Thoracic aorta (tissue), 2 donors: ENCODE measurements around the gene SMARCC2. TPM values are rescaled to one million over a fixed set of nuclear protein-coding genes. Genes with fewer than 3 reads are reported as not detected.

Experiments used
- ATAC-seq: fragments of 150-250 bp; one replicate; pipeline ENCODE4 v1.8.0; 2017; ENCODE audit warnings: low read depth; ENCODE audit not compliant: insufficient number of reproducible peaks, low FRiP score
- DNase-seq: peaks from one replicate; pipeline ENCODE4 v3.0.0-alpha.2; 2020; ENCODE audit warnings: low spot score
- H3K27ac ChIP-seq, 2 donors: fragments of 200-600 bp; sonication (generic); 1 replicate in 1 of 2; 2 replicates in 1 of 2; pipeline ENCODE4 v1.5.1; 2016; ENCODE audit warnings: mild to moderate bottlenecking in 2 of 2, moderate library complexity in 2 of 2
- H3K27me3 ChIP-seq: fragments of 200-600 bp; sonication (generic); replicated peaks from 2 replicates; pipeline ENCODE4 v1.6.0; 2016; ENCODE audit warnings: mild to moderate bottlenecking; ENCODE audit not compliant: insufficient read depth
- H3K36me3 ChIP-seq: fragments of 200-600 bp; sonication (generic); one replicate; pipeline ENCODE4 v1.5.1; 2016
- H3K4me1 ChIP-seq, 2 donors: fragments of 200-600 bp; sonication (generic); 1 replicate in 1 of 2; 2 replicates in 1 of 2; pipeline versions ENCODE4 v1.5.1 to v1.6.0; 2016; ENCODE audit warnings: low read depth in 2 of 2, mild to moderate bottlenecking in 1 of 2; ENCODE audit not compliant: control insufficient read depth in 1 of 2
- H3K4me3 ChIP-seq: fragments of 200-600 bp; sonication (generic); 2 replicates; pipeline ENCODE4 v1.5.1; 2016; ENCODE audit warnings: mild to moderate bottlenecking
- H3K9me3 ChIP-seq: fragments of 200-600 bp; sonication (generic); 2 replicates; pipeline ENCODE4 v1.5.1; 2016
- total RNA-seq, 2 donors: library from RNA; depleted of rRNA; stranded (reverse); fragments of >200 nt; gene quantifications; one replicate each; pipeline versions ENCODE4 v1.1.0 to v1.2.3, GENCODE V29; 2016
- TF ChIP-seq, protein P1 (sequence below): fragments of 200-600 bp; sonication (generic); IDR thresholded peaks from one replicate; pipeline ENCODE4 v1.5.1; 2019; ENCODE audit warnings: antibody characterized with exemption

The SMARCC2 gene
- total RNA-seq, 2 donors from 2014 or later: 68.6 to 109 TPM

DNA sequence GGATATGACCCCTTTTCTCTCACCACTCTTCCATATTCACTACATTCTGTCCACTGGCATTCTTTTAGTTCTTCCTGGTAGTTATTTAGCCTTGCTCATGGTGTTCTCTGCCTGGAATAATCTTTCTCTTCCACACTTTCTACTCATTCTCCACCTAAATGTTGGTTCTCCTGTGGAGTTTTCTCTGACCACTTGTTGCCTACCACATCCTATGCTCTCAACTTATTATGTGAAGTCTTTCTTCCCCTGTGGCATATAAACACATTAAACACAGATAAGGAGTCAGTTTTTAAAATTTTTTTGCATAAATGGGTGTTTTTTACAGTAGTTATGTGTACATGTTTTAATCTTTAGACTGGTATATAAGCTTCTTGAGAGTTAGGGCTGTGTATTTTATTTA, 3.3 kb upstream of the SMARCC2 start:
- no peaks in the 10 kb centered on the region for H3K36me3 ChIP-seq
- H3K27me3 ChIP-seq: no peaks in the 10 kb centered on the region
- H3K27ac ChIP-seq: no peak overlapping the region
- DNase-seq: no peak
- TF ChIP-seq, protein P1, sequence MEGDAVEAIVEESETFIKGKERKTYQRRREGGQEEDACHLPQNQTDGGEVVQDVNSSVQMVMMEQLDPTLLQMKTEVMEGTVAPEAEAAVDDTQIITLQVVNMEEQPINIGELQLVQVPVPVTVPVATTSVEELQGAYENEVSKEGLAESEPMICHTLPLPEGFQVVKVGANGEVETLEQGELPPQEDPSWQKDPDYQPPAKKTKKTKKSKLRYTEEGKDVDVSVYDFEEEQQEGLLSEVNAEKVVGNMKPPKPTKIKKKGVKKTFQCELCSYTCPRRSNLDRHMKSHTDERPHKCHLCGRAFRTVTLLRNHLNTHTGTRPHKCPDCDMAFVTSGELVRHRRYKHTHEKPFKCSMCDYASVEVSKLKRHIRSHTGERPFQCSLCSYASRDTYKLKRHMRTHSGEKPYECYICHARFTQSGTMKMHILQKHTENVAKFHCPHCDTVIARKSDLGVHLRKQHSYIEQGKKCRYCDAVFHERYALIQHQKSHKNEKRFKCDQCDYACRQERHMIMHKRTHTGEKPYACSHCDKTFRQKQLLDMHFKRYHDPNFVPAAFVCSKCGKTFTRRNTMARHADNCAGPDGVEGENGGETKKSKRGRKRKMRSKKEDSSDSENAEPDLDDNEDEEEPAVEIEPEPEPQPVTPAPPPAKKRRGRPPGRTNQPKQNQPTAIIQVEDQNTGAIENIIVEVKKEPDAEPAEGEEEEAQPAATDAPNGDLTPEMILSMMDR: no peak
- no peaks in the 10 kb centered on the region for H3K9me3 ChIP-seq
- H3K4me1 ChIP-seq: peaks cover 14 to 25% of the 10 kb centered on the region in 2 donors
- no peak overlapping the region for H3K4me3 ChIP-seq
- ATAC-seq: no peak

DNA sequence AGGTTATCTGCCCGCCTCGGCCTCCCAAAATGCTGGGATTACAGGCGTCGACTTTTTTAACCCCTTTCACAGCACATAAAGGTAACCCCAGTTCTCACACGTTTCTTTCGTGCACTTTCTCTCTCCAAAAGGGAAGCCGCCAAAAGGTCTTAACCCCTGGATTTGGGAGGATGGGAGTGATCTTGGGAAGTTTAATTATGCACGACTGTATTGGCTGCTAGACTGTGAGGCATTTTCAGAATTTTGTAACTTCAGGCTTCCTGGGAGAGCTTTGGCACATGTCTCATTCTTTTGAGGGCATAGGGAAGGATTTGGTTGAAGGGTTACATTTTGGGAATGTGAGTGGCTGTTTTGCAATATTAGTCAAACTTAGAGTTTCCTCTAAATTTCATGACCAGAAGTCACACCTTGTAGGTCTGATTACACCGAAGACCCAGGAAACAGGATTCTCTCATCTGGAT, 1.4 kb upstream of the SMARCC2 start:
- Histone ChIP-seq H3K4me3 (peak overlapping the region; percentile 90), H3K9me3 (no peaks in the 10 kb centered on the region), H3K4me1 (peaks cover 15 to 24% of the 10 kb centered on the region in 2 donors), H3K27me3 (no peaks in the 10 kb centered on the region), H3K27ac (peak overlapping the region; percentile 98 to 100), H3K36me3 (peaks cover 3% of the 10 kb centered on the region)
- no peak for ATAC-seq
- TF ChIP-seq, protein P1: no peak
- no peak for DNase-seq

DNA sequence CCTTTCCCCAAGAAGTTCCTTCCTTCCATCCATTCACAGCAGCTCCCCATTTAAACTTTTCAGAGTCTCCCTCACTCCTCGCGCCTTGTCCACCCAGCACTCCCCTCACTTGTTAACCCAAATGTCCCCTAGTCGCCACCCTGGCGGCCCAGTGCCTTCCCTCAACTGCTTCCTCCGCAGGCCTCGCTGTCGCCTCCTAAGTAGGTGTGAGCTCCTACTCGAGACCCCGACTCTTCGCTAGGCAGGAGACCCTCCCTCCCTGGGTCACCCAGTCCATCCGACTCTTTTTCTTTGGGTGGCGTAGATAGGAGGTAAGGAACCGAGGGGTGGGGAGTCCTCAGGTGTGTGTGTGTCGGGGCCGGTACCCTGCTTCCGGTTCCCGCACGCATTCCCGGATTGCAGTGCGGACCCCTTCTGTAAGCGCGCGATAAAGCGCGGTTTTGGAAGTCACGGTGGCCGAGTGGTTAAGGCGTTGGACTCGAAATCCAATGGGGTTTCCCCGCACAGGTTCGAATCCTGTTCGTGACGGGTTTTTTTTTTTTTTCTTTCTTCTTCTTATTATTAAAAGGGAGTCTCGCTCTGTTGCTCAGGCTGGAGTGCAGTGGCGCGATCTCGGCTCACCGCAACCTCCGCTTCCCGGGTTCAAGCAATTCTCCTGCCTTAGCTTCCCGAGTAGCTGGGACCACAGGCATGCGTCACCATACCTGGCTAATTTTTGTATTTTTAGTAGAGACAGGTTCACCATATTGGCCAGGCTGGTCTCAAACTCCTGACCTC, 823 bp upstream of the SMARCC2 start:
- Histone ChIP-seq H3K4me3 (peak overlapping the region; percentile 90), H3K27ac (peak overlapping the region; percentile 98 to 100), H3K27me3 (no peaks in the 10 kb centered on the region), H3K4me1 (peaks cover 15 to 24% of the 10 kb centered on the region in 2 donors), H3K36me3 (peaks cover 3% of the 10 kb centered on the region), H3K9me3 (no peaks in the 10 kb centered on the region)
- peak; percentile 2 for ATAC-seq
- DNase-seq: peak; percentile 28
- TF ChIP-seq, protein P1: peak; percentile 34

DNA sequence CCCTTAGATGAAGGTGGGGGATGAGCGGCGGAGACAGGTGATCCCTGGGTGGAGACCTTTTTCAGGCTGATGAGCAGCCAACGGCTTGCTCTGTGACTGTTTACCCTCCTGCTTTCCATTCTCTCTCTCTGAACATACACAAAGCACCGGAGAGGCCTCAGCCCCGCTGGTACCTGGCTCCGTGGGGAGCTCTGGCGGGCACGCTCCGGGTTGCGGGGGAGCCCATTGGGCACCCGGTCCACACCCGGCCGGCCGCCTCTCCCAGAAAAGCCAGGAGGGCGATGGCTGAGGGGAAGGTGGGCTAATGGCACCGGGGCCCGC, 545 bp downstream of the SMARCC2 start:
- H3K4me3 ChIP-seq: peak overlapping the region; percentile 90
- H3K36me3 ChIP-seq: peaks cover 16% of the 10 kb centered on the region
- no peaks in the 10 kb centered on the region for H3K9me3 ChIP-seq
- ATAC-seq (no peak), DNase-seq (no peak)
- no peaks in the 10 kb centered on the region for H3K27me3 ChIP-seq
- TF ChIP-seq, protein P1: no peak
- H3K27ac ChIP-seq: peak overlapping the region; percentile 72 to 80
- peaks cover 15 to 24% of the 10 kb centered on the region in 2 donors for H3K4me1 ChIP-seq

GRCh38 chr12:56188131-56188777, 1.0 kb downstream of the SMARCC2 start:
- peak overlapping the region; percentile 90 for H3K4me3 ChIP-seq
- H3K27ac ChIP-seq: peak overlapping the region; percentile 72 to 80
- TF ChIP-seq, protein P1: no peak
- no peaks in the 10 kb centered on the region for H3K9me3 ChIP-seq
- DNase-seq (no peak), ATAC-seq (no peak)
- peaks cover 20% of the 10 kb centered on the region for H3K36me3 ChIP-seq
- peaks cover 15 to 24% of the 10 kb centered on the region in 2 donors for H3K4me1 ChIP-seq
- no peaks in the 10 kb centered on the region for H3K27me3 ChIP-seq
